HepG2 (cell line): ENCODE results near the gene NRL. TPM values are rescaled to one million over a fixed set of nuclear protein-coding genes. Genes with fewer than 3 reads are reported as not detected.

Experiments
- E2F5 ChIP-seq: sonication (generic); formaldehyde crosslinking; conservative IDR thresholded peaks from 2 replicates; pipeline ENCODE4 v1.4.0; 2020; ENCODE audit warnings: missing genetic modification reagents
- GTF3A ChIP-seq: sonication (generic); formaldehyde crosslinking; conservative IDR thresholded peaks from 2 replicates; pipeline ENCODE4 v1.4.0; 2020; ENCODE audit warnings: mild to moderate bottlenecking, missing genetic modification reagents
- HES4 ChIP-seq: sonication (generic); formaldehyde crosslinking; IDR thresholded peaks from 2 replicates; pipeline ENCODE4 v1.9.0; 2021; ENCODE audit warnings: mild to moderate bottlenecking, missing genetic modification reagents, borderline replicate concordance
- HMGA1 ChIP-seq: sonication (generic); formaldehyde crosslinking; conservative IDR thresholded peaks from 2 replicates; pipeline ENCODE4 v1.4.0; 2020; ENCODE audit warnings: missing genetic modification reagents
- JUND ChIP-seq: sonication (generic); formaldehyde crosslinking; IDR thresholded peaks from 2 replicates; pipeline ENCODE4 v1.8.0; 2022; ENCODE audit warnings: mild to moderate bottlenecking, missing genetic modification reagents
- KLF15 ChIP-seq: sonication (generic); formaldehyde crosslinking; IDR thresholded peaks from 2 replicates; pipeline ENCODE4 v1.8.1; 2023; ENCODE audit warnings: borderline replicate concordance, mild to moderate bottlenecking, inconsistent platforms, missing genetic modification reagents, mixed read lengths
- PAWR ChIP-seq: sonication (generic); formaldehyde crosslinking; IDR thresholded peaks from 2 replicates; pipeline ENCODE4 v1.4.0; 2020; ENCODE audit warnings: missing genetic modification reagents, mild to moderate bottlenecking, borderline replicate concordance
- PHF21A ChIP-seq: sonication (generic); formaldehyde crosslinking; IDR thresholded peaks from 2 replicates; pipeline ENCODE4 v1.5.0; 2020; ENCODE audit warnings: mild to moderate bottlenecking, missing genetic modification reagents
- POLR2AphosphoS2 ChIP-seq: IDR thresholded peaks from 2 replicates; pipeline ENCODE4 v1.6.1; 2011; ENCODE audit warnings: low read depth, low read length, improper control_type of control experiment
- SNAI1 ChIP-seq: sonication (generic); formaldehyde crosslinking; IDR thresholded peaks from 2 replicates; pipeline ENCODE4 v1.5.0; 2020; ENCODE audit warnings: mild to moderate bottlenecking, missing genetic modification reagents, borderline replicate concordance
- TAF15 ChIP-seq: fragments of 200-400 bp; formaldehyde crosslinking; IDR thresholded peaks from one replicate; pipeline ENCODE4 v1.6.1; 2018; ENCODE audit warnings: mild to moderate bottlenecking, low read depth, low read length; ENCODE audit not compliant: poor library complexity, severe bottlenecking
- TFAP4 ChIP-seq: sonication (generic); IDR thresholded peaks from 2 replicates; pipeline ENCODE4 v1.6.1; 2016; ENCODE audit warnings: low read depth, borderline replicate concordance
- XBP1 ChIP-seq: sonication (generic); formaldehyde crosslinking; IDR thresholded peaks from 2 replicates; pipeline ENCODE4 v1.5.0; 2020; ENCODE audit warnings: missing genetic modification reagents
- ZBTB38 ChIP-seq: sonication (generic); formaldehyde crosslinking; IDR thresholded peaks from 2 replicates; pipeline ENCODE4 v1.5.1; 2020; ENCODE audit warnings: mild to moderate bottlenecking, missing genetic modification reagents
- ZNF138 ChIP-seq: sonication (generic); formaldehyde crosslinking; IDR thresholded peaks from 2 replicates; pipeline ENCODE4 v1.5.0; 2020; ENCODE audit warnings: mild to moderate bottlenecking, low read depth, missing genetic modification reagents
- ZNF33A ChIP-seq: sonication (generic); formaldehyde crosslinking; IDR thresholded peaks from 2 replicates; pipeline ENCODE4 v1.5.1; 2020; ENCODE audit warnings: missing genetic modification reagents, mild to moderate bottlenecking, moderate library complexity, borderline replicate concordance
- ZNF44 ChIP-seq: sonication (generic); formaldehyde crosslinking; IDR thresholded peaks from 2 replicates; pipeline ENCODE4 v1.5.1; 2020; ENCODE audit warnings: mild to moderate bottlenecking, missing genetic modification reagents
- ZNF496 ChIP-seq: sonication (generic); formaldehyde crosslinking; IDR thresholded peaks from 2 replicates; pipeline ENCODE4 v1.8.1; 2023; ENCODE audit warnings: mild to moderate bottlenecking, moderate library complexity, missing genetic modification reagents; ENCODE audit not compliant: insufficient replicate concordance
- ZNF615 ChIP-seq: sonication (generic); formaldehyde crosslinking; IDR thresholded peaks from 2 replicates; pipeline ENCODE4 v1.5.0; 2020; ENCODE audit warnings: mild to moderate bottlenecking, missing genetic modification reagents, borderline replicate concordance
- ZNF619 ChIP-seq: sonication (generic); formaldehyde crosslinking; IDR thresholded peaks from 2 replicates; pipeline ENCODE4 v1.4.0; 2020; ENCODE audit warnings: mild to moderate bottlenecking, missing genetic modification reagents
- ZNF629 ChIP-seq: sonication (generic); formaldehyde crosslinking; conservative IDR thresholded peaks from 2 replicates; pipeline ENCODE4 v1.5.0; 2020; ENCODE audit warnings: missing genetic modification reagents
- ZNF670 ChIP-seq: sonication (generic); formaldehyde crosslinking; IDR thresholded peaks from 2 replicates; pipeline ENCODE4 v1.8.0; 2022; ENCODE audit warnings: mild to moderate bottlenecking, missing genetic modification reagents, borderline replicate concordance
- ZNF761 ChIP-seq: sonication (generic); formaldehyde crosslinking; conservative IDR thresholded peaks from 2 replicates; pipeline ENCODE4 v1.4.0; 2020; ENCODE audit warnings: mild to moderate bottlenecking, missing genetic modification reagents
- ZNF792 ChIP-seq: IDR thresholded peaks from 2 replicates; pipeline ENCODE4 v1.6.1; 2016
- ZNF891 ChIP-seq: sonication (generic); formaldehyde crosslinking; IDR thresholded peaks from 2 replicates; pipeline ENCODE4 v1.5.0; 2020; ENCODE audit warnings: mild to moderate bottlenecking, missing genetic modification reagents
- polyA plus RNA-seq, 8 experiments: library from polyadenylated mRNA; depleted of rRNA in 3 of 8; stranded (reverse) in 7 of 8; unstranded in 1 of 8; fragments of >200 nt; fragmentation: Illumina TruSeq in 4 of 8; extraction: Trizol in 4 of 8; gene quantifications; 2 replicates each; pipeline versions ENCODE4 v1.2.1 to v1.2.3, GENCODE V29; 2011 to 2016; ENCODE audit warnings: low read depth in 4 of 8, missing spikeins in 1 of 8, mixed read lengths in 1 of 8; ENCODE audit not compliant: insufficient read depth in 1 of 8
- total RNA-seq, 5 experiments: library from RNA; depleted of rRNA; stranded (reverse); fragments of >200 nt; fragmentation: Illumina TruSeq; extraction: Trizol; gene quantifications; 2 replicates each; pipeline ENCODE4 v1.2.3, GENCODE V29; 2016; ENCODE audit warnings: low read depth in 1 of 5
- TF ChIP-seq, protein P1 (sequence below): sonication (generic); formaldehyde crosslinking; IDR thresholded peaks from 2 replicates; pipeline ENCODE4 v1.8.0; 2022; ENCODE audit warnings: mild to moderate bottlenecking, missing genetic modification reagents; ENCODE audit not compliant: insufficient replicate concordance
- TF ChIP-seq, protein P2 (sequence below): sonication (generic); formaldehyde crosslinking; IDR thresholded peaks from 2 replicates; pipeline ENCODE4 v1.4.0; 2020; ENCODE audit warnings: missing genetic modification reagents

The NRL gene
- total and polyA plus RNA-seq, 2 of the 13 experiments (the other 11 are each of a cell fraction or from before 2014, with no cell fraction given): 2.5 to 4.7 TPM

- TF ChIP-seq ZNF33A (CRISPR knock-in tag): no peak
- TF ChIP-seq ZNF629 (CRISPR knock-in tag): no peak
- 0 out of 2 replicates have a peak, but pooled peaks have one; percentile 75 for TF ChIP-seq XBP1
- TF ChIP-seq HES4 (CRISPR knock-in tag): no peak
- no peak for TF ChIP-seq JUND (CRISPR knock-in tag)
- TF ChIP-seq PAWR (CRISPR knock-in tag): no peak
- no peak for TF ChIP-seq ZNF615 (CRISPR knock-in tag)
- TF ChIP-seq PHF21A (CRISPR knock-in tag): no peak; the same call in 1 of the 2 replicates
- peak; percentile 57; the same call in 1 of the 2 replicates for TF ChIP-seq ZNF138 (CRISPR knock-in tag)
- TF ChIP-seq ZNF670: no peak
- TF ChIP-seq ZNF792 (CRISPR knock-in tag): peak; percentile 70; the same call in 1 of the 2 replicates
- TF ChIP-seq ZNF496 (CRISPR knock-in tag): no peak
- TF ChIP-seq ZNF619: peak; percentile 91; the same call in 1 of the 2 replicates
- TF ChIP-seq GTF3A: no peak
- TF ChIP-seq TAF15: no peak
- peak; percentile 72; the same call in 1 of the 2 replicates for TF ChIP-seq ZNF891 (CRISPR knock-in tag)
- no peak for TF ChIP-seq KLF15 (CRISPR knock-in tag)
- TF ChIP-seq SNAI1 (CRISPR knock-in tag): no peak
- no peak for TF ChIP-seq POLR2AphosphoS2
- TF ChIP-seq ZBTB38 (CRISPR knock-in tag): peak; percentile 78
- TF ChIP-seq HMGA1 (CRISPR knock-in tag): peak; percentile 100; the same call in 1 of the 2 replicates
- TF ChIP-seq, protein P1, sequence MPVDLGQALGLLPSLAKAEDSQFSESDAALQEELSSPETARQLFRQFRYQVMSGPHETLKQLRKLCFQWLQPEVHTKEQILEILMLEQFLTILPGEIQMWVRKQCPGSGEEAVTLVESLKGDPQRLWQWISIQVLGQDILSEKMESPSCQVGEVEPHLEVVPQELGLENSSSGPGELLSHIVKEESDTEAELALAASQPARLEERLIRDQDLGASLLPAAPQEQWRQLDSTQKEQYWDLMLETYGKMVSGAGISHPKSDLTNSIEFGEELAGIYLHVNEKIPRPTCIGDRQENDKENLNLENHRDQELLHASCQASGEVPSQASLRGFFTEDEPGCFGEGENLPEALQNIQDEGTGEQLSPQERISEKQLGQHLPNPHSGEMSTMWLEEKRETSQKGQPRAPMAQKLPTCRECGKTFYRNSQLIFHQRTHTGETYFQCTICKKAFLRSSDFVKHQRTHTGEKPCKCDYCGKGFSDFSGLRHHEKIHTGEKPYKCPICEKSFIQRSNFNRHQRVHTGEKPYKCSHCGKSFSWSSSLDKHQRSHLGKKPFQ (CRISPR knock-in tag): no peak
- no peak for TF ChIP-seq ZNF761
- TF ChIP-seq ZNF44 (CRISPR knock-in tag): peak; percentile 41; the same call in 1 of the 2 replicates
- no peak for TF ChIP-seq E2F5 (CRISPR knock-in tag)
- TF ChIP-seq, protein P2, sequence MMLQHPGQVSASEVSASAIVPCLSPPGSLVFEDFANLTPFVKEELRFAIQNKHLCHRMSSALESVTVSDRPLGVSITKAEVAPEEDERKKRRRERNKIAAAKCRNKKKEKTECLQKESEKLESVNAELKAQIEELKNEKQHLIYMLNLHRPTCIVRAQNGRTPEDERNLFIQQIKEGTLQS: no peak
- peak; percentile 98 for TF ChIP-seq TFAP4
Observed at GRCh38 chr14:24130717-24131548, 16.2 kb upstream of the NRL start (continued).
